H54 (cell line): ENCODE results near the gene AMHR2.
A peak's percentile ranks its signal among the peaks of the same experiment; 100 is the strongest.
"Not testable (repeated sequence)": the region's sequence is repeated elsewhere in the genome, so short reads cannot be mapped to it uniquely, and the experiment has no call there.

Experiments used
- DNase-seq: peaks from one replicate; pipeline ENCODE4 v3.0.0; 2011; ENCODE audit warnings: low spot score, mixed read lengths; ENCODE audit not compliant: insufficient read length
- FAIRE-seq: peaks from 3 replicates; lab custom pipeline; 2011; peaks lifted over from hg19 to GRCh38; lab: Jason Lieb, UNC
- POLR2A ChIP-seq: IDR thresholded peaks from 2 replicates; pipeline ENCODE4 v1.6.1; 2011; ENCODE audit warnings: low read depth, mild to moderate bottlenecking, low read length

AMHR2 gene

DNA sequence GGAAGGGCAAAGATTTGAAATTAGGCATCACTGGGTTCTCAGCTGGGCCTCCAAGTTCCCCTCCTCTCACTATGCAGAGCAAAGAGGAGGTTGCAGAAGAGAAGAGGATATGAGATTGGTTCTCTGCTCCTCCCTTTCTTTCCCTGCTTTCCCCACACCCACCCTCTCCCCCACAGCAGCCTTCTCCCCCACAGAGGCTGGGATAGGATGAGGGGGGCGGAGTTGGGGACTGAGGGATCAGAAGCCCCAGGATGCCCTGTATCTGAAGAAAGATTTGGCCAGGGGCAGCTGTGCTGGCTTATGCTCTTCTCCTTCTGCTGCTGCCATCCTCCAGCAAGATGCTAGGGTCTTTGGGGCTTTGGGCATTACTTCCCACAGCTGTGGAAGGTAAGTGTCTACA, at the start of gene AMHR2:
Gene AMHR2 (plus strand): TSS at position 259 of the 400 bp plus-strand sequence. CDS start 80 bp downstream, at position 339.
- no peak for FAIRE-seq
- DNase-seq: no peak

DNA sequence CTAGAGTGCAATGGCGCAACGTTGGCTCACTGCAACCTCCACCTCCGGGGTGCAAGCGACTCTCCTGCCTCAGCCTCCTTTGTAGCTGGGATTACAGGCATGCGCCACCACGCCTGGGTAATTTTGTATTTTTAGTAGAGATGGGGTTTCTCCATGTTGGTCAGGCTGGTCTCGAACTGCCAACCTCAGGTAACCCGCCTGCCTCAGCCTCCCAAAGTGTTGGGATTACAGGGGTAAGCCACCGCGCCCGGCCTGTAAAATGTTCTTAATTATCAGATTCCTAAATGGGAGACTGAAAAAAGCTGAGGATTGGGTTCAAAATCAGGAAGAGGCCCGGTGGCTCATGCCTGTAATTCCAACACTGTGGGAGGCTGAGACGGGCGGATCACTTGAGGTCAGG, 49.4 kb upstream of the AMHR2 start:
- FAIRE-seq, DNase-seq: not testable (repeated sequence)

More for the DNA sequence above, at the start of gene AMHR2:
- no peak for TF ChIP-seq POLR2A

DNA sequence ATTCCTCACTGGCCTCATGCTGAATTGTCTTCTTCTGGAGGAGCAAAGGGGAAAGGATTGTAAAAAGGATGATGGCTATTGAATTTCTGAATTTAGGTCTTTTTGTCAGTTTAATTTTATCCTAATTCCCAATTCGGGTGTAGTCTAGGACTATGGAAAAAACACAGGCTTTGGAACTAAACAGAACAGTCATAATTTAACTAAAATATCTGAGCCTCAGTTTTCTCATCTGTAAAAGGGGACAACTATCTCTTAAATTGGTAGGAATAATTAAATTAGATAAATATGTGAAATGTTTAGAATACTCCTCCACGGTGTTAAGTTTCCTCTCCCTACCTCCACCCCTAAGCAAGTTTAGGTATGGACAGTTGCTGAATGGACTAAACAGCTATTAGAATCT, 46.9 kb upstream of the AMHR2 start:
- FAIRE-seq (no peak), DNase-seq (no peak)
- TF ChIP-seq POLR2A: no peak

DNA sequence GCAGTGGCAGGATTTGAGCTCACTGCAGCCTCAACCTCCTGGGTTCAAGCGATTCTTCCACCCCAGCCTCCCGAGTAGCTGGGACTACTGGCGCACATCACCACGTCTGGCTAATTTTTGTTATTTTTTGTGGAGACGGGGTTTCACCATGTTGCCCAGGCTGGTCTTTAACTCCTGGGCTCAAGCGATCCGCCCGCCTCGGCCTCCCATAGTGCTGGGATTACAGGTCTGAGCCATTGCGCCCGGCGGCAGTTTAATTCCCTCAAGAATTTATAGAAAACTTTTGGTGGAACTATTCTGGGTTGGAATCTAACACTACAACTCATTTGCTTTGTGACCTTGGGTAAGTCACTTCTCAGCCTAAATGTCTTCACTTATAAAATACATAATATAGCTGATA, 45.4 kb upstream of the AMHR2 start:
- no peak for FAIRE-seq
- DNase-seq: no peak
- no peak for TF ChIP-seq POLR2A

DNA sequence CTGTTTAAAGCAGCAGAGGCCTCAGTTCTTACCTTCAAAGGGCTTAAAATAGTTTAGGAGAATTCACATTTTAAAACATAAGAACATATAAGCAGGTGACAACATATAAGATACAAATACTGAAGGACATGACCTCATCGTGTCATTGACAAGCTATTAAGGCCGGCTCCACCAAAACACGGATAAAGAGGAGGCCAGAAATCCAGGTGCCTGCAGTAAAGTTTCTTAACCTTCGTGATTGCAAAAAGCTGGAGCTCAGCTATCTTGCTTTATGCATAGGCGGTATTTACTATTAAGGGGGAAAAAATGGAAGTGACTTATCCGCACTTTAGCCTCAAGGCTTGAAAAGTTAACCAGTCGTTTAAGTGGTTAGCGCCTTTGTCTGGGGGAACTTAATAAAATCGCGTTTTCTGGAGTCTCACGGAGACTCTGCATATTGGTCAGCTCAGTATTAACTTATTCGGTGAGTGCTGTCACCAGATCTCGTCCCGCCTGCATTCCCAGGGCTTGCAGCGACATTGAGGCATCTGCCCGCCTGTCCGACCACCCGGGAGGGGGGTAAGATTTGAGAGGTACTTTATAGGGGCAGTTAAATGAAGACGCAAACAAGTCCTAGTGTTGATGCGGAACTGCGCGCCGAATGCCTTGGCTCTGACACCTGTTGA, 44.8 kb upstream of the AMHR2 start:
- DNase-seq (no peak), FAIRE-seq (no peak)
- TF ChIP-seq POLR2A: no peak

DNA sequence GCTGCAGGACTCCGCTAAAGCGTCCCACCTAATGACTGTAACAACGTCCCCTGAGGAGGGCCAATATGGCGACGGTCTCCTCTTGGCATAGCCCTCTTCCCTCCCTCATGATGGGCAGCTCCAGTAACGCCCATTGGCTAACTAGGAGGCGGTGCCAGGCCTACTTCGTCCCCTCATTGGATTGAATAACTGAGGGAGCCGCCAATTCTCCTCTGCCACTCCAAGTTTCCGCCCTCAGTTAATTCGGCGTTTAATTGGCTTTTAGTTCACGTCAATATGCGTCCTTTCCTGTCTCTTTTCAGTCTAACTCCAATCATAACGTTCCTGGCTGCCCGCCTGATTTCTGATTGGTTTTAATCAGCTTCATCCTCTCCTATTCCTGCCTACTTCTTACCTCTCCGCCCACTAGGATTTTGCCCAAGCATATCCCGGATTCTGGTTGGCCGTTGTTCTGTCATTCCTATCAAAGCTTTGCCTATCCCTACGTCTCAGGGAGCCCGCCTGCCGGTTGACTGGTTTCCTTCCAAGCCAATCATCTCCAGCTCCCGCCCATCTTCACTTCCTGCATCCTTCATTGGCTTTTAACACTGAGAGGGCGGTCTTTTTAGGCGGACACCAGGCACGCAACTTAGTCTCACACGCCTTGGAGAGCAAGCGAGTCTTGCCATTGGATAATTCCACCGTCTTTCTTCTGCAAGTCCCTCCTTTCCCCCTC, 44.1 kb upstream of the AMHR2 start:
- TF ChIP-seq POLR2A: peak; percentile 81; the same call in 1 of the 2 replicates
- DNase-seq (peak; percentile 83), FAIRE-seq (peak; percentile 90)

DNA sequence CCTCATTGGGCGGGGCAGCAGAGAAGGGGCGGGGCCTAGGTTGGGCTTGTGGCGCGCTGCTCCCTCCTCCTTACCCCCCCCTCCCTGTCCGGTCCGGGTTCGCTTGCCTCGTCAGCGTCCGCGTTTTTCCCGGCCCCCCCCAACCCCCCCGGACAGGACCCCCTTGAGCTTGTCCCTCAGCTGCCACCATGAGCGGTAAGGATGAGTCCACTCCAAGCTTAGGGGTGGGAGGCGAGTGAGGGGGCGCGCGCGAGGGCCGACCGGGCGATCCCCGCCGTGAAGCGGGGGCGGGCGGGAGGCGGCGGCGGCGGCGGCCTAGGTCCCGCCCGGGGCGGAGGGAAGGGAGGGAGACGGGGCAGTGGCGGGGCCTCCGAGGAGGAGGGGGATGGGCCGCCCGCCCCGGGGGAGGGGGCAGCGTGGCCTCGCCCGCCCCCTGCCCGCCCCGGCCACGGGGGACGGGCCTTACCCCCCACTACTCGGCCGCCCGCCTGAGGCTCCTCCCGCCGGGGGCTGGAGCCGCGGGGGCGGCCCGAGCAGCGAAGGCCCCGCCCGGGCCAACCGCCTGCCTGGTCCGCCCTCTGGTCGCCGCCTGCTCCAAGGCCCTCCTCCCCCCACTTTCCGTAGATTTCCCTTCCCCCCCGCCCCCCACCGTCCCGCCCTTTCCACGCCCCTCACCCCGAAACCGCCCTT, 43.4 kb upstream of the AMHR2 start, which contains the start of gene SP1:
Gene SP1 (plus strand): TSS at position 73 of the 690 bp plus-strand sequence. CDS start 116 bp downstream, at position 189.
- TF ChIP-seq POLR2A: 0 out of 2 replicates have a peak, but pooled peaks have one; percentile 12
- no peak for FAIRE-seq
- peak; percentile 78 for DNase-seq

DNA sequence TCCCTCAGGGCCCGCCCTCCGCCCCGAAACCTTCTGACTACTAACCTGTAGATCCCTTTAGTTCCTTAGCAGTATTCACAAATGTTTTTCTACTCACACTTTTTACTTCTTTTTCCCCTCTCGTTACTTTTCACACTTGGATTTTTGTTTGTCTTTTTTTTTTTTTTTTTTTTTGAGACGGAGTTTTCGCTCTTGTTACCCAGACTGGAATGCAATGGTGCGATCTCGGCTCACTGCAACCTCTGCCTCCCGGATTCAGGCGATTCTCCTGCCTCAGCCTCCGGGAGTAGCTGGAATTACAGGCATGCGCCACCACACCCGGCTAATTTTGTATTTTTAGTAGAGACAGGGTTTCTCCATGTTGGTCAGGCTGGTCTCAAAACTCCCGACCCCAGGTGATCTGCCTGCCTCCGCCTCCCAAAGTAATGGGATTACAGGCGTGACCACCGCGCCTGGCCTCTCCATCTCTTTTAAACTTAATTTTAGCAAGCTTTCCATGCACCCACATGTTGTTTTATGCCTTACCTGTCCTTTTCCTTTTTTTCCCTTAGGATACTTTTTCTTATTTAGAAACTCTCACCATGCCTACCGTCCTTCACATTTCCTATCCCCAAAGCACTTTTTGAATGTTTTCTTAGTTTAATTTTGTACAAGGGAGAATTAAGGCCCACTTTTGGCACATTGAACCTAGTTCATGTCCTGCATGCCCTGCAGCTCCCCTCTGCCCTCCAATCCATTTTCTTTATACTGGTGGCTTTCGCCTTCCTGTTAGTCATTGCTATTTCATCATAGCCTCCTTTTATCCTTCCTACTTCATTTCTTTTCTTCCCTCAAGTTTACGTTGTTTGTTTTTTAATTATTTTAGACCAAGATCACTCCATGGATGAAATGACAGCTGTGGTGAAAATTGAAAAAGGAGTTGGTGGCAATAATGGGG, 42.6 kb upstream of the AMHR2 start:
- FAIRE-seq (no peak), DNase-seq (no peak)
- no peak for TF ChIP-seq POLR2A

DNA sequence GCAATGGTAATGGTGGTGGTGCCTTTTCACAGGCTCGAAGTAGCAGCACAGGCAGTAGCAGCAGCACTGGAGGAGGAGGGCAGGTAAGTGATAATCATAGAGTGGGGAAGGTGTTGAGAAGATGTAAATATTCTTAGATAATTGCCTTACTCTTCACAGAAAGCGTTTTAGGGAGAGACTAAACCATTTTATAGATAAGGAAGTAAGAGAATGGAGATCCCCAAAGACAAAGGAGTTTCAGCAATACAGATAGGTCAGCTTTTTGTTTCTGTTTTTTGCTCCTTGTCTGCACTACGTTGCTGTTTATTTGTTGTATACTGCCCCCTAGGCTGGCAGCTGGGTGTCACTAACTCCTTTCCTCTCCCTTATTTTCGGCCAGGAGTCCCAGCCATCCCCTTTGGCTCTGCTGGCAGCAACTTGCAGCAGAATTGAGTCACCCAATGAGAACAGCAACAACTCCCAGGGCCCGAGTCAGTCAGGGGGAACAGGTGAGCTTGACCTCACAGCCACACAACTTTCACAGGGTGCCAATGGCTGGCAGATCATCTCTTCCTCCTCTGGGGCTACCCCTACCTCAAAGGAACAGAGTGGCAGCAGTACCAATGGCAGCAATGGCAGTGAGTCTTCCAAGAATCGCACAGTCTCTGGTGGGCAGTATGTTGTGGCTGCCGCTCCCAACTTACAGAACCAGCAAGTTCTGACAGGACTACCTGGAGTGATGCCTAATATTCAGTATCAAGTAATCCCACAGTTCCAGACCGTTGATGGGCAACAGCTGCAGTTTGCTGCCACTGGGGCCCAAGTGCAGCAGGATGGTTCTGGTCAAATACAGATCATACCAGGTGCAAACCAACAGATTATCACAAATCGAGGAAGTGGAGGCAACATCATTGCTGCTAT, 41.7 kb upstream of the AMHR2 start:
- DNase-seq (peak; percentile 27), FAIRE-seq (no peak)
- no peak for TF ChIP-seq POLR2A

DNA sequence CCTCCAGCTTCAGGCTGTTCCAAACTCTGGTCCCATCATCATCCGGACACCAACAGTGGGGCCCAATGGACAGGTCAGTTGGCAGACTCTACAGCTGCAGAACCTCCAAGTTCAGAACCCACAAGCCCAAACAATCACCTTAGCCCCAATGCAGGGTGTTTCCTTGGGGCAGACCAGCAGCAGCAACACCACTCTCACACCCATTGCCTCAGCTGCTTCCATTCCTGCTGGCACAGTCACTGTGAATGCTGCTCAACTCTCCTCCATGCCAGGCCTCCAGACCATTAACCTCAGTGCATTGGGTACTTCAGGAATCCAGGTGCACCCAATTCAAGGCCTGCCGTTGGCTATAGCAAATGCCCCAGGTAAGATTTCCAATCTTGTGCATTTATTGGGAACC, 40.4 kb upstream of the AMHR2 start:
- FAIRE-seq (no peak), DNase-seq (no peak)
- no peak for TF ChIP-seq POLR2A

DNA sequence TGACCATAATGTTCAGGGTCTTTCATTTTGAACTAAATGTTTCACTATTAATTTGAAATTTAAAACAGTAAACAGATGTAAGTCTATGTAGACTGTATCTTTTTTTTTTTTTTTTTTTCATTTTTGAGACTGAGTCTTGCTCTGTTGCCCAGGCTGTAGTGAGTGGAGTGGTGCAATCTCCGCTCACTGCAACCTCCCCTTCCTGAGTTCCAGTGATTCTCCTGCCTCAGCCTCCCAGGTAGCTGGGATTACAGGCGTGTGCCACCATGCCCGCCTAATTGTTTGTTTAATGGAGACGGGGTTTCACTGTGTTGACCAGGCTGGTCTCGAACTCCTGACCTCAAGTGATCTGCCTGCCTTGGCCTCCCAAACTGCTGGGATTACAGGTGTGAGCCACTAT, 37.3 kb upstream of the AMHR2 start:
- not testable (repeated sequence) for DNase-seq, FAIRE-seq

DNA sequence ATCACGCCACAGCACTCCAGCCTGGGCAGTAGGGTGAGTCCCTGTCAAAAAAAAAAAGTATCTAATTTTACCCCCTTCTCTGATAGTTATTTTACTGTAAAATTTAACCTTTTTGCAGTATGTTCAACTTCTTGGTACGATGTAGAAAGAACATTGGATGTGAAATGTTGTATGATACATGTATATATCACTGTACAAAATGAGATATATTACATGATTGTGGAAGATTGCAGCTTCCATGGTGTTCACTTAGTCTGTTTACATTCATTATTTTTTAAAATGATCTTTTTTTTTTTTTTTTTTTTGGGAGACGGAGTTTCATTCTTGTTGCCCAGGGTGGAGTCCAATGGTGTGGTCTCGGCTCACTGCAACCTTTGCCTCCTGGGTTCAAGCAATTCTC, 34.7 kb upstream of the AMHR2 start:
- TF ChIP-seq POLR2A: no peak
- DNase-seq: no peak
- no peak for FAIRE-seq
